Articular chondrocyte of knee joint (primary cell): ENCODE measurements around the gene GOSR1. TPM values are rescaled to one million over a fixed set of nuclear protein-coding genes. Genes with fewer than 3 reads are reported as not detected.

ENCODE experiments used
- total RNA-seq: library from RNA; depleted of rRNA; stranded (reverse); fragments of >200 nt; gene quantifications from 2 replicates; pipeline ENCODE4 v1.2.3, GENCODE V29; 2012

The GOSR1 gene
- 28.4 and 46.5 TPM in 2 replicates for total RNA-seq

GRCh38 chr17:30477083-30477773 is at the start of gene GOSR1:
Gene GOSR1, plus strand, starts transcription at chr17:30477408. Its CDS starts 26 bp downstream, at chr17:30477434.

Other genes starting within 250 kb of the GOSR1 start
- not detected in 2 replicates for gene SLC6A4, start 241.7 kb upstream of the GOSR1 start, total RNA-seq
- gene BLMH, start 185.5 kb upstream of the GOSR1 start, total RNA-seq, result 30.2 and 38.8 TPM in 2 replicates
- not detected in 2 replicates for gene TMIGD1, start 143.4 kb upstream of the GOSR1 start, total RNA-seq
- gene CPD, start 98.5 kb upstream of the GOSR1 start, total RNA-seq, result 130 and 167 TPM in 2 replicates